ENCODE data around the gene URGCP. TPM values are rescaled to one million over a fixed set of nuclear protein-coding genes. Genes with fewer than 3 reads are reported as not detected.

URGCP gene
- total and polyA plus RNA-seq, 2 experiments from 2014 or later, result 7.2 to 13.2 TPM

DNA sequence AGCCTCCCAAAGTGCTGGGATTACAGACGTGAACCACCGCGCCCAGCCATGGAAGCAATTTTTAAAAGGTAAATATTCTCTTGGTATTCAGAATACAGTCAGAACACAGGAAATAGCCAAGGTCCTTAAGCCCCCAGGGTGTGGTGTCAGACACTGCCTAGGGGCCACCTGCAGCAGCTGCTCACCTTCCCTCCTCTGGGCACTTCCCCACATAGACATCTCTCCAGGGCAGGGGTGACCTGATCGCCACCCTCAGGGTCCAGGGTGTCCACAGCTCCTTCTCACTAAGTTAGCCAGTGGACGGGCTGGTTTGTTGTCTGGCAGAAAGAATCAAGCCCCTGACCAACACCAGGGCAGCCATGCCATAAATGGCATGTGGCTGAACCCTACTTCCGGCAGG lies 15.9 kb downstream of the URGCP start:
- H3K27me3 ChIP-seq (ENCODE audit: insufficient read depth), result no peaks in the 10 kb centered on the region
- Mint-ChIP-seq H3K9me3 (peaks cover 2% of the 10 kb centered on the region; the same call in 1 of the 3 replicates), H3K4me3 (no peak overlapping the region), H3K4me1 (no peaks in the 10 kb centered on the region), H3K36me3 (ENCODE audit: low read depth) (peaks cover 4% of the 10 kb centered on the region; the same call in 1 of the 3 replicates), H3K27ac (no peak overlapping the region), H3K27me3 (ENCODE audit: insufficient read depth, low read depth, poor library complexity) (peaks cover 1% of the 10 kb centered on the region)
- H3K79me2 ChIP-seq (replicated peaks; ENCODE audit: insufficient read depth), result peaks cover 52% of the 10 kb centered on the region
- no peaks in the 10 kb centered on the region for H3F3A ChIP-seq (replicated peaks; ENCODE audit: low read depth)
- H3K36me3 ChIP-seq (ENCODE audit: insufficient read depth), result no peaks in the 10 kb centered on the region
- H3K9me2 ChIP-seq (ENCODE audit: insufficient read depth), result no peaks in the 10 kb centered on the region
- no peak overlapping the region for H3K27ac ChIP-seq (ENCODE audit: low read depth)
- no peak overlapping the region for H3K4me2 ChIP-seq
- no peak for ATAC-seq
- peaks cover 10% of the 10 kb centered on the region; the same call in 1 of the 2 replicates for H4K20me1 ChIP-seq (replicated peaks; ENCODE audit: insufficient read depth)
- TF ChIP-seq, protein P1, sequence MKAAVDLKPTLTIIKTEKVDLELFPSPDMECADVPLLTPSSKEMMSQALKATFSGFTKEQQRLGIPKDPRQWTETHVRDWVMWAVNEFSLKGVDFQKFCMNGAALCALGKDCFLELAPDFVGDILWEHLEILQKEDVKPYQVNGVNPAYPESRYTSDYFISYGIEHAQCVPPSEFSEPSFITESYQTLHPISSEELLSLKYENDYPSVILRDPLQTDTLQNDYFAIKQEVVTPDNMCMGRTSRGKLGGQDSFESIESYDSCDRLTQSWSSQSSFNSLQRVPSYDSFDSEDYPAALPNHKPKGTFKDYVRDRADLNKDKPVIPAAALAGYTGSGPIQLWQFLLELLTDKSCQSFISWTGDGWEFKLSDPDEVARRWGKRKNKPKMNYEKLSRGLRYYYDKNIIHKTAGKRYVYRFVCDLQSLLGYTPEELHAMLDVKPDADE (IDR thresholded peaks at IDR 0.05), result no peak
- TF ChIP-seq CREB1 (CRISPR knock-in tag; IDR thresholded peaks at IDR 0.05; ENCODE audit: low read depth), result no peak
- TF ChIP-seq, protein P2, sequence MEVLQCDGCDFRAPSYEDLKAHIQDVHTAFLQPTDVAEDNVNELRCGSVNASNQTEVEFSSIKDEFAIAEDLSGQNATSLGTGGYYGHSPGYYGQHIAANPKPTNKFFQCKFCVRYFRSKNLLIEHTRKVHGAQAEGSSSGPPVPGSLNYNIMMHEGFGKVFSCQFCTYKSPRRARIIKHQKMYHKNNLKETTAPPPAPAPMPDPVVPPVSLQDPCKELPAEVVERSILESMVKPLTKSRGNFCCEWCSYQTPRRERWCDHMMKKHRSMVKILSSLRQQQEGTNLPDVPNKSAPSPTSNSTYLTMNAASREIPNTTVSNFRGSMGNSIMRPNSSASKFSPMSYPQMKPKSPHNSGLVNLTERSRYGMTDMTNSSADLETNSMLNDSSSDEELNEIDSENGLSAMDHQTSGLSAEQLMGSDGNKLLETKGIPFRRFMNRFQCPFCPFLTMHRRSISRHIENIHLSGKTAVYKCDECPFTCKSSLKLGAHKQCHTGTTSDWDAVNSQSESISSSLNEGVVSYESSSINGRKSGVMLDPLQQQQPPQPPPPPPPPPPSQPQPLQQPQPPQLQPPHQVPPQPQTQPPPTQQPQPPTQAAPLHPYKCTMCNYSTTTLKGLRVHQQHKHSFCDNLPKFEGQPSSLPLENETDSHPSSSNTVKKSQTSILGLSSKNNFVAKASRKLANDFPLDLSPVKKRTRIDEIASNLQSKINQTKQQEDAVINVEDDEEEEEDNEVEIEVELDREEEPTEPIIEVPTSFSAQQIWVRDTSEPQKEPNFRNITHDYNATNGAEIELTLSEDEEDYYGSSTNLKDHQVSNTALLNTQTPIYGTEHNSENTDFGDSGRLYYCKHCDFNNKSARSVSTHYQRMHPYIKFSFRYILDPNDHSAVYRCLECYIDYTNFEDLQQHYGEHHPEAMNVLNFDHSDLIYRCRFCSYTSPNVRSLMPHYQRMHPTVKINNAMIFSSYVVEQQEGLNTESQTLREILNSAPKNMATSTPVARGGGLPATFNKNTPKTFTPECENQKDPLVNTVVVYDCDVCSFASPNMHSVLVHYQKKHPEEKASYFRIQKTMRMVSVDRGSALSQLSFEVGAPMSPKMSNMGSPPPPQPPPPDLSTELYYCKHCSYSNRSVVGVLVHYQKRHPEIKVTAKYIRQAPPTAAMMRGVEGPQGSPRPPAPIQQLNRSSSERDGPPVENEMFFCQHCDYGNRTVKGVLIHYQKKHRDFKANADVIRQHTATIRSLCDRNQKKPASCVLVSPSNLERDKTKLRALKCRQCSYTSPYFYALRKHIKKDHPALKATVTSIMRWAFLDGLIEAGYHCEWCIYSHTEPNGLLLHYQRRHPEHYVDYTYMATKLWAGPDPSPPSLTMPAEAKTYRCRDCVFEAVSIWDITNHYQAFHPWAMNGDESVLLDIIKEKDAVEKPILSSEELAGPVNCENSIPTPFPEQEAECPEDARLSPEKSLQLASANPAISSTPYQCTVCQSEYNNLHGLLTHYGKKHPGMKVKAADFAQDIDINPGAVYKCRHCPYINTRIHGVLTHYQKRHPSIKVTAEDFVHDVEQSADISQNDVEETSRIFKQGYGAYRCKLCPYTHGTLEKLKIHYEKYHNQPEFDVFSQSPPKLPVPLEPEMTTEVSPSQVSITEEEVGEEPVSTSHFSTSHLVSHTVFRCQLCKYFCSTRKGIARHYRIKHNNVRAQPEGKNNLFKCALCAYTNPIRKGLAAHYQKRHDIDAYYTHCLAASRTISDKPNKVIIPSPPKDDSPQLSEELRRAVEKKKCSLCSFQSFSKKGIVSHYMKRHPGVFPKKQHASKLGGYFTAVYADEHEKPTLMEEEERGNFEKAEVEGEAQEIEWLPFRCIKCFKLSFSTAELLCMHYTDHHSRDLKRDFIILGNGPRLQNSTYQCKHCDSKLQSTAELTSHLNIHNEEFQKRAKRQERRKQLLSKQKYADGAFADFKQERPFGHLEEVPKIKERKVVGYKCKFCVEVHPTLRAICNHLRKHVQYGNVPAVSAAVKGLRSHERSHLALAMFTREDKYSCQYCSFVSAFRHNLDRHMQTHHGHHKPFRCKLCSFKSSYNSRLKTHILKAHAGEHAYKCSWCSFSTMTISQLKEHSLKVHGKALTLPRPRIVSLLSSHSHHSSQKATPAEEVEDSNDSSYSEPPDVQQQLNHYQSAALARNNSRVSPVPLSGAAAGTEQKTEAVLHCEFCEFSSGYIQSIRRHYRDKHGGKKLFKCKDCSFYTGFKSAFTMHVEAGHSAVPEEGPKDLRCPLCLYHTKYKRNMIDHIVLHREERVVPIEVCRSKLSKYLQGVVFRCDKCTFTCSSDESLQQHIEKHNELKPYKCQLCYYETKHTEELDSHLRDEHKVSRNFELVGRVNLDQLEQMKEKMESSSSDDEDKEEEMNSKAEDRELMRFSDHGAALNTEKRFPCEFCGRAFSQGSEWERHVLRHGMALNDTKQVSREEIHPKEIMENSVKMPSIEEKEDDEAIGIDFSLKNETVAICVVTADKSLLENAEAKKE (CRISPR knock-in tag; IDR thresholded peaks at IDR 0.05), result no peak
- H2AFZ ChIP-seq, result no peak overlapping the region
- DNase-seq (ENCODE audit: low spot score), result no peak
- H3K4me3 ChIP-seq, result no peak overlapping the region
- H3K4me1 ChIP-seq (ENCODE audit: insufficient read depth), result no peaks in the 10 kb centered on the region

All from GM23338 (cell line).